Umbilical cord (tissue), 2 donors: ENCODE measurements around the gene SMAD2. TPM values are rescaled to one million over a fixed set of nuclear protein-coding genes. Genes with fewer than 3 reads are reported as not detected.
"Not testable (repeated sequence)": the region's sequence is repeated elsewhere in the genome, so short reads cannot be mapped to it uniquely, and the experiment has no call there.

Source experiments
- DNase-seq: peaks from one replicate; pipeline ENCODE4 v3.0.0-alpha.2; 2015; ENCODE audit warnings: low spot score
- total RNA-seq: library from RNA; depleted of rRNA; stranded (reverse); fragments of >200 nt; gene quantifications from one replicate; pipeline ENCODE4 v1.2.3, GENCODE V29; 2014; ENCODE audit warnings: low replicate concordance; ENCODE audit not compliant: insufficient read depth

Gene SMAD2
- total RNA-seq, 1 donor from 2014 or later, result 46.5 TPM

GRCh38 chr18:47794725-47795433 is 135.6 kb downstream of the SMAD2 start:
- DNase-seq, result no peak

DNA sequence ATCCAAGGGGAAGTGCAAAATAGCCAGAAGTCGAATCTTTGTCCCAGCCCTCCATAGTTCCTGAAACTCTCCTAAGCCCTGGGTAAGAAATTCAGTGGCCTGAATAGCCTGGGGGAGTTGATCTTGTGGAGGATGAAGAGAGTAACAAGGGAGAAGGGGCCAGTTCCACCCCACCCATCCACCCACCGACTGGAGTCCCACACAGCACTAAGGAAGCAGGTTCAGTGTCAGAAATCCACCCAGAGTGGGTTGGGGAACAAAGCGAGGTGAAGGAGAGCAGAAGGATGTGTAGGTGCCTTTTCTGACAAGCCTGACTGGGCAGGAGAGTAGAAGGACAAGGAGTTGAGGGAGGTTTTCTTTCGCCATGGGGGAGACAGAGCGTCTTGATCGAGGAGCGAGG is 136.8 kb downstream of the SMAD2 start:
- DNase-seq, result no peak

GRCh38 chr18:47791461-47791985 is 138.9 kb downstream of the SMAD2 start:
- DNase-seq, result no peak

DNA sequence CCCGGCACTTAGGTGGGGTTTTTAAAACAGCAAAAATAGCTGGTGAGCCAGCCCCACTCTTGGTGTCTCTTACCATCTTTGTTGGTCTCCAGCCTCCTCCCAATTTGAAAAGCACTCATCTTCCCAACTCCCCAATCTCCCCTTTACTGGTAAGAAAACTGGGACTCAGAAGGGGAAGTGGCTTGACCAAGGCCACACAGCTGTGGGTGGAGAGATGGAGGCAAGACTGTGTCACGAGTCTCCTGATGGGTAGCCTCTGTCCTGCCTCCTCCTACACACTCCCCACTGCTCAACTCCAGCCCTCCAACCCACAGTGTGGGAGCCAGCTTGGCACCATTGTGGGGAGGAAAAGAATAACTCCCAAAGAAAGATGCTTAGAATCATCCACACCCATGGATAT is 140.4 kb downstream of the SMAD2 start:
- DNase-seq, result no peak

DNA sequence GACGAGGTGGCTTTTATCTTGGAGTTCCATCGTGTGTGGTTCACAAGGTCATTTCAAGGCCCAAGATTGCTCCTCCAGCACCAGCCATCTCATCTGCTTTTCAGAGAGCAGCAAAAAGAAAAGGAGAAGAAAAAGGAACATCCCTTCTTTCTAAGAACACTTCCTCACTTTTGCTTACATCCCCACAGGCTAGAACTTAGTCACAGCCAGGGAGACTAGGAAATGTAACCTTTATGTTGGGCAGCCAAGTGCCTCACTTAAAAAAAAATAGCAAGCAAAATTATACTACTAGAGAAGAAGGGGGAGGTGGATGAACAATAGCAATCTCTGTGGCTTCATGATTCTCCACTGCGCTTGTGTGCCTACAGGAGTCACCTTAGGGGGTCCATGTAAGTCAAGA is 141.8 kb downstream of the SMAD2 start:
- no peak for DNase-seq

- no peak for DNase-seq
These were observed 148.9 kb downstream of the SMAD2 start for GRCh38 chr18:47781561-47781960.

DNA sequence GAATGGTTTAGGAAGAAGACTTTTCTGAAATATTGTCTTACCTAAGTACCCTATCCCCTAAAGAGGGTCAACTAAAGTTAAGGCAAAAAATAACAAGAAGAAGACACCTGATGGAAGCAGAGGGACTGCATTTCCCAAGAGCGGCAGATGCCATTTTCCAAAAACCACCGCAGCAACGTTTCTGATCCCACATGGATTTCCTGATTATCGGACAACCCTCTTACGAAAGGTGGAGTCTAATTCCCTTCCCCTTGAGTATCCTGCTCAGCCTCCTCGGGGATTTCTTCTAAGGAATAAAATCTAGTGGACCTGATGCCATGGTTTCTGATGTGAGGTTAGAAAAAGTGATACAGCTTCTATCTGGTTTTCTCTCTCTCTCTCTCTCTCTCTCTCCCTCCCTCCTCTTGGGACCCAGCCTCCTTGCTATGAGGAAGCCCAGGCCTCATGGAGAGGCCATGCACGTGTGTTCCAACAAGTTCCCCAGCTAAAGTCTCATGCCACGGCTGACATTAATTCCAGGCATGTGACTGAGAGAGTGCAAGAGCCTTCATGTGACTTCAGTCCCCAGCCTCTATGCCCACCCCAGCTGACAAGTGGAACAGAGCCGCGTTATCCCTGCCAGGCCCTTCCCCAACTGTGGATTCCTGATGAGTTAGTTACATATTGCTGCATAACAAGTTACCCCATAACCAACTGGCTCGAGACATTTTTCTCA is 150.3 kb downstream of the SMAD2 start:
- no peak for DNase-seq

DNA sequence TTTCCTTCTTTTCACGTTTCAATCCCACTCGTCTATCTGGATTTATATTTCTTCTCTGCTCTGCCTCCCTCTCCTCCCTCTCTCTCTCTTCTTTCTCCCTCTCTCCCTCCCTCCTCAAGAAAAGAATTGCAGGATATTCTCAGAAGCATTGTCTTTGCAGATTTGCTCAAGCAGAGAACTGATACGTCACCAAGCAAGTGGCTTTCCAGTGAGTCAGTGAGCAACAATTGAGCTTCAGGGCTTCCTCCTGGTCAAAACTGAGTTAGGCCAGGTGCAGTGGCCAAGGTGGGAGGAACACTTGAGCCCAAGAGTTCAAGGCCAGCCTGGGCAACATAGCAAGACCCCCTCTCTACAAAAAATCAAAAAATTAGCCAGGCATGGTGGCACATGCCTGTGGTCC is 151.1 kb downstream of the SMAD2 start:
- no peak for DNase-seq

DNA sequence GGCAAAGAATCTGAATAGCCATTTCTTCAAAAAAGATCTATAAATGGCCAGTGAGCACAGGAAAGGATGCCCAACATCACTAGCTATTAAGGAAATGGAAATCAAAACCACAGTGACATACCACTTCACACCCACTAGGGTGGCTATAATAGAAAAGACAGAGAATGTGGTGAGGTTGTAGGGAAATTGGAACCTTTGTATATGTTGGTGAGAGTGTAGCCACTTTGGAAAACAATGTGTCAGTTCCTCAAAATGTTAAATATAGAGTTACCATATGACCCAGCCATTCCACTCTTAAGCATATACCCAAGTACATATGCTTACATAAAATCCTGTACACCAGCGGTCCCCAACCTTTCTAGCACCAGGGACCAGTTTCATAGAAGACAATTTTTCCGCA is 152.8 kb downstream of the SMAD2 start:
- DNase-seq, result no peak

DNA sequence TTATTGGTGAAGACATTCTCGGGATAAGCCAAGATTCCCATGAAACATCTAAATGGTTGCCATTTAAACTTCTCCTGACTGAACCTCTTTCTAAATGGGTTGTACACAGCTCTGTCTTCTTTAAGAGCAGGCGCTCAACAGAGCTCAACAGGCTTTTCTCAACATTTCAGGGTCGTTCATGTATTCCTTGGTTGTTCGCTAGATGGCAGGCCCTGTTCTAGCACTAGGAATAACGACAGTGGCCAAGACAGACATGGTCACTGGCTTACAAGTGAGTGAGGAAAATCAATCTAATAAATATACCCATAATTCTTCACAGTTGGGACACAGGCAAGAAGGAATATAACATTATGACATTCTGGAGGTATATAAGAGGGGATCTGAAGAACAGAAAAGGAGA is 154.5 kb downstream of the SMAD2 start:
- no peak for DNase-seq

DNA sequence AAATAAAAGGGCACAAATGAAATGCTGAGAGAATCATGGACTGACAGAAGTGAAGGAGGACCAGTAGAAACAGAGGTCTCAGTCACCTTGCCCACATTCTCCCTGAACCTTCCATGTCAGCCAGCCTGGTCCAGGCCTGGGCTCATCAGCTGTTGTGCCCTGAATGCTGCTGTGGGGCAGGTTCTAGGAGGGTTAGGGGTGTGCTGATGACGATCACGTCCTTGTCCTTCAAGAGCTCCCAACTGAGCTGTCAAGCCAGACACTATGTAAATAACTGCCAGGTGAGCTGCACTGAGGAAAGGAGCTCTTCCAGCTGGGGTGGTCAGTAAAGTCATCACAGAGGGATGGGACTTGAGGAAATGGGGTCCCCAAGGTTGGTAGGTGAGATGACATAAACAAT is 156.5 kb downstream of the SMAD2 start:
- no peak for DNase-seq

GRCh38 chr18:47772374-47773248 is 157.8 kb downstream of the SMAD2 start:
- DNase-seq, result no peak

DNA sequence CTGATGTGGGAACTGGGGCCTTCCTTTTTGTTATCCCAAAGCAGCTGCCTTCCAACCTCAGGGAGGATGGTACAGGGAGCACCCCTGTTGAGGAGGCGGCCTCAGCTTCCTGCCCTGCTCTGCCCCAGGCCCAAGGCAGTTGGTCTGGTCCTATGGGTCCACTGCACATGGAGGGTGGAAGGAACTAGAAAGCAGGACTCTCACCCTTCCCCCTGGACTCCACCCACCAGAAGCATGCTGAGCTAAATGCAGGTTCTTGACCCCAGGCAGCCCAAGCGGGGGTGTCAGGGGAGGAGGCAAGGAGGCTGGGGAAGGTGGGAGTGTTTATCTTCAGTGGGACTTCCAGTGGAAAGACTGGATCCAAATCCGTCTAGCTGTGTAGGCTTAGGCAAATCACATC is 158.5 kb downstream of the SMAD2 start:
- no peak for DNase-seq

- no peak for DNase-seq
These were observed 162.8 kb downstream of the SMAD2 start for GRCh38 chr18:47767699-47768098.

- not testable (repeated sequence) for DNase-seq
These were observed 163.3 kb downstream of the SMAD2 start for GRCh38 chr18:47767198-47767597.
